SK-N-SH treated with all-trans-retinoic acid at 6 μM for 48 hours (cell line): ENCODE measurements around the gene TTC39C.

Source experiments
- ATAC-seq: fragments of 200-7000 bp; cut with Tn5 transposase; 3 replicates; pipeline ENCODE4 v1.9.1; 2020; ENCODE audit warnings: mild to moderate bottlenecking, moderate library complexity
- ARNTL ChIP-seq: fragments of 450-650 bp; formaldehyde crosslinking; IDR thresholded peaks from 2 replicates; pipeline ENCODE4 v1.5.0; 2020; ENCODE audit warnings: low read depth, mild to moderate bottlenecking, moderate library complexity, borderline replicate concordance
- BACH2 ChIP-seq: fragments of 250-450 bp; sonication (Bioruptor Pico); IDR thresholded peaks from 2 replicates; pipeline ENCODE4 v1.9.0; 2021; ENCODE audit warnings: mild to moderate bottlenecking, borderline replicate concordance
- CREB5 ChIP-seq: fragments of 250-450 bp; sonication (Bioruptor Pico); IDR thresholded peaks from 2 replicates; pipeline ENCODE4 v1.5.1; 2020; ENCODE audit warnings: low read depth, mild to moderate bottlenecking, moderate library complexity
- CSDC2 ChIP-seq: fragments of 250-450 bp; sonication (Bioruptor Pico); IDR thresholded peaks from 2 replicates; pipeline ENCODE4 v1.5.0; 2020; ENCODE audit warnings: mild to moderate bottlenecking, moderate library complexity
- ESRRG ChIP-seq: fragments of 250-450 bp; sonication (Bioruptor Pico); IDR thresholded peaks from 2 replicates; pipeline ENCODE4 v1.6.1; 2021; ENCODE audit warnings: mild to moderate bottlenecking
- GLIS3 ChIP-seq: fragments of 250-450 bp; sonication (Bioruptor Pico); IDR thresholded peaks from 2 replicates; pipeline ENCODE4 v1.5.0; 2020; ENCODE audit warnings: mild to moderate bottlenecking, moderate library complexity
- ISL1 ChIP-seq: fragments of 250-450 bp; sonication (Bioruptor Pico); IDR thresholded peaks from 2 replicates; pipeline ENCODE4 v2.1.2; 2022; ENCODE audit warnings: mild to moderate bottlenecking, moderate library complexity
- OSR1 ChIP-seq: fragments of 250-450 bp; sonication (Bioruptor Pico); IDR thresholded peaks from 2 replicates; pipeline ENCODE4 v1.8.0; 2022; ENCODE audit warnings: moderate library complexity, mild to moderate bottlenecking, inconsistent platforms
- POU6F1 ChIP-seq: fragments of 250-450 bp; sonication (Bioruptor Pico); IDR thresholded peaks from 2 replicates; pipeline ENCODE4 v1.8.0; 2021; ENCODE audit warnings: low read depth, mild to moderate bottlenecking, moderate library complexity, borderline replicate concordance
- RARB ChIP-seq: fragments of 250-450 bp; sonication (Bioruptor Pico); IDR thresholded peaks from 2 replicates; pipeline ENCODE4 v1.8.0; 2021; ENCODE audit warnings: mild to moderate bottlenecking, moderate library complexity
- SNAI2 ChIP-seq: fragments of 250-450 bp; sonication (Bioruptor Pico); IDR thresholded peaks from 2 replicates; pipeline ENCODE4 v1.5.0; 2020; ENCODE audit warnings: mild to moderate bottlenecking, moderate library complexity
- TCF4 ChIP-seq: fragments of 250-450 bp; sonication (Bioruptor Pico); IDR thresholded peaks from 2 replicates; pipeline ENCODE4 v1.8.0; 2021; ENCODE audit warnings: mild to moderate bottlenecking, moderate library complexity, borderline replicate concordance
- TOX ChIP-seq: fragments of 250-450 bp; sonication (Bioruptor Pico); IDR thresholded peaks from 2 replicates; pipeline ENCODE4 v1.8.0; 2021; ENCODE audit warnings: mild to moderate bottlenecking, moderate library complexity, borderline replicate concordance
- TSHZ2 ChIP-seq: fragments of 250-450 bp; sonication (Bioruptor Pico); IDR thresholded peaks from 2 replicates; pipeline ENCODE4 v1.5.0; 2020; ENCODE audit warnings: mild to moderate bottlenecking, moderate library complexity
- ZFP3 ChIP-seq: fragments of 250-450 bp; sonication (Bioruptor Pico); IDR thresholded peaks from 2 replicates; pipeline ENCODE4 v1.5.0; 2020; ENCODE audit warnings: mild to moderate bottlenecking, moderate library complexity
- ZFP30 ChIP-seq: fragments of 450-650 bp; formaldehyde crosslinking; IDR thresholded peaks from 2 replicates; pipeline ENCODE4 v1.5.0; 2022; ENCODE audit warnings: mild to moderate bottlenecking, moderate library complexity
- ZNF565 ChIP-seq: fragments of 450-650 bp; formaldehyde crosslinking; conservative IDR thresholded peaks from 2 replicates; pipeline ENCODE4 v1.5.0; 2020; ENCODE audit warnings: low read depth, mild to moderate bottlenecking, moderate library complexity
- ZNF70 ChIP-seq: fragments of 450-650 bp; formaldehyde crosslinking; IDR thresholded peaks from 2 replicates; pipeline ENCODE4 v1.5.0; 2020; ENCODE audit warnings: mild to moderate bottlenecking, moderate library complexity
- ZNF8 ChIP-seq: fragments of 450-650 bp; formaldehyde crosslinking; IDR thresholded peaks from 2 replicates; pipeline ENCODE4 v1.5.0; 2020; ENCODE audit warnings: mild to moderate bottlenecking, moderate library complexity
- TF ChIP-seq, protein P1 (sequence below): fragments of 250-450 bp; sonication (Bioruptor Pico); IDR thresholded peaks from 2 replicates; pipeline ENCODE4 v1.8.0; 2020; ENCODE audit warnings: mild to moderate bottlenecking, moderate library complexity, borderline replicate concordance

Gene TTC39C

DNA sequence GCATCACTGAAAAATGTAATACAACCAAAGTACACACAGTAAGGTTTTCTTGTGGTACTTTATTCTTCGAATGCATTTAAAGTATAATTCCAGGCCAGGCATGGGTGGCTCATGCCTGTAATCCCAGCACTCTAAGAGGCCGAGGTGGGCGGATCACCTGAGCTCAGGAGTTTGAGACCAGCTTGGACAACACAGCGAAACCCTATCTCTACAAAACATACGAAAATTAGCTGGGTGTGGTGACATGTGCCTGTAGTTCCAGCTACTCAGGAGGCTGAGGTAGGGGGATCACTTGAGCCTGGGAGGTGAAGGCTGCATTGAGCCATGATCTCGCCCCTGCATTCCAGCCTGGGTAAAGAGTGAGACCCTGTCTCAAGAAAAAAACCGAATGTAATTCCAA lies 3.9 kb upstream of the TTC39C start:
- TF ChIP-seq GLIS3 (CRISPR knock-in tag): no peak
- no peak for TF ChIP-seq RARB
- no peak for TF ChIP-seq ESRRG
- TF ChIP-seq ZFP3: no peak
- TF ChIP-seq ZNF565 (CRISPR knock-in tag): no peak
- no peak for TF ChIP-seq TSHZ2
- no peak for TF ChIP-seq TOX (CRISPR knock-in tag)
- no peak for TF ChIP-seq TCF4
- no peak for TF ChIP-seq ISL1 (CRISPR knock-in tag)
- TF ChIP-seq, protein P1, sequence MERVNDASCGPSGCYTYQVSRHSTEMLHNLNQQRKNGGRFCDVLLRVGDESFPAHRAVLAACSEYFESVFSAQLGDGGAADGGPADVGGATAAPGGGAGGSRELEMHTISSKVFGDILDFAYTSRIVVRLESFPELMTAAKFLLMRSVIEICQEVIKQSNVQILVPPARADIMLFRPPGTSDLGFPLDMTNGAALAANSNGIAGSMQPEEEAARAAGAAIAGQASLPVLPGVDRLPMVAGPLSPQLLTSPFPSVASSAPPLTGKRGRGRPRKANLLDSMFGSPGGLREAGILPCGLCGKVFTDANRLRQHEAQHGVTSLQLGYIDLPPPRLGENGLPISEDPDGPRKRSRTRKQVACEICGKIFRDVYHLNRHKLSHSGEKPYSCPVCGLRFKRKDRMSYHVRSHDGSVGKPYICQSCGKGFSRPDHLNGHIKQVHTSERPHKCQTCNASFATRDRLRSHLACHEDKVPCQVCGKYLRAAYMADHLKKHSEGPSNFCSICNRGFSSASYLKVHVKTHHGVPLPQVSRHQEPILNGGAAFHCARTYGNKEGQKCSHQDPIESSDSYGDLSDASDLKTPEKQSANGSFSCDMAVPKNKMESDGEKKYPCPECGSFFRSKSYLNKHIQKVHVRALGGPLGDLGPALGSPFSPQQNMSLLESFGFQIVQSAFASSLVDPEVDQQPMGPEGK (CRISPR knock-in tag): no peak
- ATAC-seq: no peak

GRCh38 chr18:24011123-24011917 lies 3.2 kb upstream of the TTC39C start:
- TF ChIP-seq ESRRG: no peak
- no peak for TF ChIP-seq ARNTL (CRISPR knock-in tag)
- no peak for TF ChIP-seq SNAI2 (CRISPR knock-in tag)
- TF ChIP-seq BACH2: no peak

DNA sequence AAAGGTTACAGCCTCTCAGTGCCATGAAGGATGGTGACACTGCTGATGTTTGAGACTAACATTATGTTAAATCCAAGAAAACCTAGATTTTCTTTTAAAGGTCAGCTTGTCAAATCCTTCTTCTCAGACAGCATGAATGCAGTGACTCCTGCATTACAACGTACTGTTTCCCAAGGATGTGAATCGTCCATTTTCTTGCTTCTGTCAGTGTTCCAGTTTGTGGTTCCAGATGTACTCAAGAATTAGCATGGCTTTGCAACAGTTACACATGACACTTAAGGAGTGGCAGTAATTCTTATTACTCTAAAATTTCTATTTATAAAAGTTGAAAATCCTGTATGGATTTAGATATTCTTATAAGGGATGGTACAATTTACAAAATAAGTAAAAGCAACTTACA lies 1.5 kb upstream of the TTC39C start:
- ATAC-seq: no peak
- TF ChIP-seq POU6F1 (no peak), ZFP3 (no peak), ZNF70 (CRISPR knock-in tag) (no peak), OSR1 (CRISPR knock-in tag) (no peak), ESRRG (no peak), ZNF8 (CRISPR knock-in tag) (no peak), TSHZ2 (no peak), CSDC2 (no peak), RARB (no peak), ISL1 (CRISPR knock-in tag) (no peak), ZNF565 (CRISPR knock-in tag) (no peak)

More at GRCh38 chr18:24011123-24011917, 3.2 kb upstream of the TTC39C start:
- ATAC-seq: no peak

- peak; percentile 52 for ATAC-seq
- TF ChIP-seq TSHZ2 (no peak), ESRRG (no peak), ZFP30 (CRISPR knock-in tag) (no peak), CREB5 (CRISPR knock-in tag) (no peak), ARNTL (CRISPR knock-in tag) (no peak), TOX (CRISPR knock-in tag) (no peak), TCF4 (no peak), GLIS3 (CRISPR knock-in tag) (no peak), BACH2 (no peak), ZNF70 (CRISPR knock-in tag) (no peak), SNAI2 (CRISPR knock-in tag) (no peak)
These were observed 558 bp downstream of the TTC39C start for GRCh38 chr18:24014986-24015638.
